K562 (cell line): ENCODE results near the gene STAB1. TPM values are rescaled to one million over a fixed set of nuclear protein-coding genes. Genes with fewer than 3 reads are reported as not detected.
A peak's percentile ranks its signal among the peaks of the same experiment; 100 is the strongest.

Experiments
- ATAC-seq: fragments of 200-7000 bp; cut with Tn5 transposase; 3 replicates; pipeline ENCODE4 v1.9.1; 2020; ENCODE audit warnings: moderate library complexity
- BruUV-seq: library from RNA; stranded (reverse); fragments of 400-500 nt; replicated peaks from 2 replicates; lab custom pipeline; 2021; lab: Mats Ljungman, UMichigan
- CTCF ChIA-PET: fragments of 300-600 bp; formaldehyde crosslinking; extraction: SDS; loops from one replicate; lab custom pipeline; 2021; ENCODE audit warnings: low intra/inter-chr PET ratio; lab: Yijun Ruan, JAX
- POLR2A ChIA-PET: fragments of 300-600, 350-650 bp; sonication (Branson Sonifier 250); formaldehyde crosslinking; extraction: SDS; loops from one replicate; lab custom pipeline; 2021; ENCODE audit warnings: antibody characterized with exemption, inconsistent platforms; lab: Yijun Ruan, JAX
- DNase-seq, 4 experiments: peaks; one replicate each; pipeline versions ENCODE4 v3.0.0 to v3.0.0-alpha.2; 2011 to 2018; ENCODE audit warnings: low spot score in 3 of 4, mixed read lengths in 3 of 4; ENCODE audit errors: extremely low read depth in 1 of 4
- FAIRE-seq: peaks from 2 replicates; lab custom pipeline; 2011; peaks lifted over from hg19 to GRCh38; lab: Jason Lieb, UNC
- H2AFZ ChIP-seq: 2 replicates; pipeline ENCODE4 v1.6.0; 2011; ENCODE audit warnings: low read depth, low read length, control low read depth, inconsistent platforms
- H3K27ac ChIP-seq: fragments of 200-600 bp; 3 replicates; pipeline ENCODE4 v1.8.0; 2011; ENCODE audit warnings: low read depth, mild to moderate bottlenecking, control low read depth, inconsistent platforms, low read length, moderate library complexity, mixed read lengths; ENCODE audit errors: extremely low read depth
- H3K27me3 ChIP-seq, 2 experiments: fragments of 300-600 bp in 1 of 2; 2 replicates in 1 of 2; 3 replicates in 1 of 2; pipeline versions ENCODE4 v1.6.0 to v1.8.0; 2011; ENCODE audit warnings: inconsistent platforms in 2 of 2, low read length in 2 of 2, mild to moderate bottlenecking in 1 of 2, mixed read lengths in 1 of 2, moderate library complexity in 1 of 2; ENCODE audit not compliant: control insufficient read depth in 2 of 2, insufficient read depth in 2 of 2
- H3K36me3 ChIP-seq: fragments of 300-600 bp; 3 replicates; pipeline ENCODE4 v1.8.0; 2011; ENCODE audit warnings: mild to moderate bottlenecking, low read length, inconsistent platforms; ENCODE audit not compliant: control insufficient read depth, insufficient read depth
- H3K4me1 ChIP-seq, 2 experiments: fragments of 200-600 bp in 1 of 2; replicated peaks in 1 of 2; 2 replicates in 1 of 2; 3 replicates in 1 of 2; pipeline versions ENCODE4 v1.5.1 to v1.8.0; 2011; ENCODE audit warnings: inconsistent platforms in 2 of 2, low read length in 2 of 2, mild to moderate bottlenecking in 1 of 2, mixed read lengths in 1 of 2, moderate library complexity in 1 of 2; ENCODE audit not compliant: control insufficient read depth in 2 of 2, insufficient read depth in 2 of 2
- H3K4me2 ChIP-seq: 2 replicates; pipeline ENCODE4 v1.6.1; 2011; ENCODE audit warnings: low read length, control low read depth, inconsistent platforms, mixed read lengths; ENCODE audit not compliant: insufficient read depth
- H3K4me3 ChIP-seq: fragments of 200-600 bp; sonication (generic), shearing (Covaris generic); 2 replicates; pipeline ENCODE4 v1.5.1; 2016; ENCODE audit warnings: control low read depth, inconsistent platforms
- H3K79me2 ChIP-seq: fragments of 200-600 bp; 3 replicates; pipeline ENCODE4 v1.8.0; 2011; ENCODE audit warnings: low read length, inconsistent platforms; ENCODE audit not compliant: control insufficient read depth, insufficient read depth
- H3K9ac ChIP-seq, 2 experiments: 2 replicates each; pipeline versions ENCODE4 v1.6.0 to v1.6.1; 2011; ENCODE audit warnings: low read depth in 2 of 2, low read length in 2 of 2, control low read depth in 1 of 2, inconsistent platforms in 1 of 2, mild to moderate bottlenecking in 1 of 2, mixed read lengths in 1 of 2; ENCODE audit not compliant: insufficient read depth in 1 of 2
- H3K9me1 ChIP-seq: one replicate; pipeline ENCODE4 v1.6.0; 2011; ENCODE audit warnings: inconsistent platforms, mild to moderate bottlenecking, low read length, moderate library complexity; ENCODE audit not compliant: control insufficient read depth, insufficient read depth
- H3K9me3 ChIP-seq: replicated peaks from 2 replicates; pipeline ENCODE4 v1.5.1; 2011; ENCODE audit warnings: low read depth, low read length, inconsistent platforms; ENCODE audit not compliant: control insufficient read depth, insufficient read depth
- H4K20me1 ChIP-seq: replicated peaks from 2 replicates; pipeline ENCODE4 v1.6.1; 2011; ENCODE audit warnings: low read length, inconsistent platforms, mixed read lengths; ENCODE audit not compliant: control insufficient read depth, insufficient read depth
- ARID2 ChIP-seq: fragments of 450-650 bp; IDR thresholded peaks from 2 replicates; pipeline ENCODE4 v1.6.1; 2017; ENCODE audit warnings: antibody characterized with exemption, mild to moderate bottlenecking
- ATF4 ChIP-seq: fragments of 450-650 bp; formaldehyde crosslinking; IDR thresholded peaks from 2 replicates; pipeline ENCODE4 v1.4.0; 2022; ENCODE audit warnings: mild to moderate bottlenecking, moderate library complexity
- CREB5 ChIP-seq: fragments of 250-450 bp; sonication (Bioruptor Pico); IDR thresholded peaks from 2 replicates; pipeline ENCODE4 v1.5.0; 2020; ENCODE audit warnings: mild to moderate bottlenecking
- JUND ChIP-seq, 2 experiments: IDR thresholded peaks; 2 replicates in 1 of 2; 3 replicates in 1 of 2; pipeline ENCODE4 v1.6.1; 2011; ENCODE audit warnings: borderline replicate concordance in 2 of 2, low read depth in 2 of 2, low read length in 2 of 2, improper control_type of control experiment in 1 of 2, missing biosample characterization in 1 of 2, missing genetic modification characterization in 1 of 2, missing genetic modification reagents in 1 of 2
- LARP7 ChIP-seq: fragments of 450-650 bp; IDR thresholded peaks from 2 replicates; pipeline ENCODE4 v1.6.1; 2016
- MTF1 ChIP-seq: fragments of 250-450 bp; sonication (Bioruptor Pico); IDR thresholded peaks from 2 replicates; pipeline ENCODE4 v1.9.0; 2021; ENCODE audit warnings: moderate library complexity, mild to moderate bottlenecking, inconsistent platforms, borderline replicate concordance
- SNRNP70 ChIP-seq: fragments of 200-400 bp; formaldehyde crosslinking; optimal IDR thresholded peaks from 2 replicates; pipeline ENCODE3; 2017; ENCODE audit warnings: low read depth, low read length
- ZBTB2 ChIP-seq: fragments of 450-650 bp; IDR thresholded peaks from 2 replicates; pipeline ENCODE4 v1.6.1; 2016; ENCODE audit warnings: antibody characterized with exemption
- ZBTB33 ChIP-seq: sonication (generic); formaldehyde crosslinking; IDR thresholded peaks from 2 replicates; pipeline ENCODE4 v1.8.1; 2023; ENCODE audit warnings: mild to moderate bottlenecking, missing genetic modification reagents
- ZNF134 ChIP-seq: fragments of 250-450 bp; sonication (Bioruptor Pico); conservative IDR thresholded peaks from 2 replicates; pipeline ENCODE4 v1.4.0; 2020
- ZNF639 ChIP-seq, 2 experiments: fragments of 200-800 bp in 1 of 2; sonication (Bioruptor generic) in 1 of 2; sonication (generic) in 1 of 2; formaldehyde crosslinking in 1 of 2; IDR thresholded peaks in 1 of 2; conservative IDR thresholded peaks in 1 of 2; 2 replicates each; pipeline versions ENCODE4 v1.5.0 to v1.6.1; 2016 to 2020; ENCODE audit warnings: missing compliant biosample characterization in 1 of 2, missing genetic modification characterization in 1 of 2, missing genetic modification reagents in 1 of 2
- WGBS: fragments of 100-300 bp; shearing (Covaris generic); methylation state at CpG from one replicate; pipeline ENCODE4 v1.1.6; 2016; ENCODE audit warnings: low coverage, mixed read lengths; ENCODE audit not compliant: insufficient coverage; ENCODE audit errors: missing lambda C conversion rate; 5-methylcytosine and 5-hydroxymethylcytosine counted together
- in situ Hi-C: fragments of 300-500 bp; cut with MboI; formaldehyde crosslinking; loops from 4 replicates; pipeline ENCODE4 v1.15.0; 2018; ENCODE audit warnings: inconsistent platforms, mixed read lengths
- intact Hi-C: fragments of 100-400 bp; cut with micrococcal nuclease; formaldehyde crosslinking; loops from 2 replicates; pipeline ENCODE4 v1.14.2; 2022
- polyA plus RNA-seq, 8 experiments: library from polyadenylated mRNA; depleted of rRNA in 4 of 8; stranded (reverse) in 5 of 8; unstranded in 3 of 8; fragments of >200 nt; fragmentation: Nextera tagmentation in 2 of 8; fragmentation: Illumina TruSeq in 1 of 8; extraction: Ambion mirVana in 2 of 8; extraction: Trizol in 1 of 8; gene quantifications; 2 replicates each; pipeline versions ENCODE4 v1.2.1 to v1.2.3, GENCODE V29; 2011 to 2014; ENCODE audit warnings: inconsistent platforms in 1 of 8, missing spikeins in 1 of 8
- total RNA-seq, 7 experiments: library from RNA; depleted of rRNA in 6 of 7; stranded (reverse); fragments of >200 nt in 6 of 7; fragmentation: Illumina TruSeq in 2 of 7; extraction: Trizol in 2 of 7; gene quantifications; 2 replicates each; pipeline versions ENCODE4 v1.2.1 to v1.2.3, GENCODE V29; 2011 to 2021; ENCODE audit warnings: low replicate concordance in 1 of 7

The STAB1 gene
- total and polyA plus RNA-seq, 9 of the 15 experiments (the other 6 are each of a cell fraction or from before 2014, with no cell fraction given): 0.20 to 3.9 (median 1.2) TPM

GRCh38 chr3:52527039-52527731 lies 32.0 kb downstream of the STAB1 start:
- TF ChIP-seq LARP7 (no peak), ZBTB33 (CRISPR knock-in tag) (no peak), SNRNP70 (no peak), ZNF639 (CRISPR knock-in tag; conservative IDR thresholded peaks at IDR 0.05 in 1 of 2, IDR thresholded peaks at IDR 0.05 in 1 of 2) (no peak), CREB5 (CRISPR knock-in tag) (no peak), MTF1 (CRISPR knock-in tag) (no peak), JUND (IDR thresholded peaks at IDR 0.05; ENCODE audit: borderline replicate concordance, low read depth, low read length) (no peak), JUND (tag; IDR thresholded peaks at IDR 0.05; ENCODE audit: borderline replicate concordance, low read depth, low read length) (no peak), ZBTB2 (no peak), ARID2 (no peak), ATF4 (CRISPR knock-in tag) (no peak), ZNF134 (CRISPR knock-in tag) (no peak)
- POLR2A ChIA-PET: interaction anchor here (0.7 to 1.3 kb wide), 3 partner anchors 9 to 23 kb away, joined by 3 to 5 read pairs (median 5); partner anchors contain the start of gene UQCC5

More at GRCh38 chr3:52527039-52527731, 32.0 kb downstream of the STAB1 start:
- H3K9ac ChIP-seq: peak overlapping the region in 1 of 2 experiments; percentile 64; a peak in 2 of 4 replicates
- H3K79me2 ChIP-seq: peaks cover 32% of the 10 kb centered on the region
- no TSS peak for BruUV-seq
- in situ Hi-C loops (no loop called here), intact Hi-C loops (no loop called here)
- H3K36me3 ChIP-seq: peaks cover 85% of the 10 kb centered on the region; the same call in 2 of the 3 replicates
- peaks cover 11 to 53% of the 10 kb centered on the region in 2 experiments for H3K4me1 ChIP-seq
- DNase-seq: no peak
- CTCF ChIA-PET: no interaction called here
- H3K4me3 ChIP-seq: no peak overlapping the region
- no peak for FAIRE-seq
- H3K27ac ChIP-seq: no peak overlapping the region
- no peaks in the 10 kb centered on the region for H3K27me3 ChIP-seq
- no peak overlapping the region for H3K4me2 ChIP-seq
- 93% methylated on average over 5 of the region's 14 CpGs for WGBS
- H3K9me1 ChIP-seq: peaks cover 16% of the 10 kb centered on the region
- no peaks in the 10 kb centered on the region for H3K9me3 ChIP-seq
- no peak overlapping the region for H2AFZ ChIP-seq
- ATAC-seq: no peak
- peaks cover 11% of the 10 kb centered on the region; the same call in 1 of the 2 replicates for H4K20me1 ChIP-seq
